Measurements from ENCODE around the gene HVCN1.
A peak's percentile ranks its signal among the peaks of the same experiment; 100 is the strongest.
"Not testable (repeated sequence)": the region's sequence is repeated elsewhere in the genome, so short reads cannot be mapped to it uniquely, and the experiment has no call there.

HVCN1 gene

GRCh38 chr12:110688446-110689280 is at the start of gene HVCN1:
TSS of gene HVCN1 (minus strand) at chr12:110689115. CDS start at chr12:110683245, 5,870 bp downstream.
- peak; percentile 21 for DNase-seq (ENCODE audit: low read depth, low spot score)

GRCh38 chr12:110737532-110737931 is 48.6 kb upstream of the HVCN1 start:
- no peak for DNase-seq (ENCODE audit: low read depth, low spot score)

GRCh38 chr12:110737016-110737415 is 48.1 kb upstream of the HVCN1 start:
- not testable (repeated sequence) for DNase-seq (ENCODE audit: low read depth, low spot score)

- DNase-seq (ENCODE audit: low read depth, low spot score) = no peak
These were observed 45.0 kb upstream of the HVCN1 start for GRCh38 chr12:110733900-110734299.

- DNase-seq (ENCODE audit: low read depth, low spot score) = no peak
These were observed 44.3 kb upstream of the HVCN1 start for GRCh38 chr12:110733089-110733715.

- DNase-seq (ENCODE audit: low read depth, low spot score) = no peak
These were observed 43.7 kb upstream of the HVCN1 start for GRCh38 chr12:110732572-110732971.

GRCh38 chr12:110731479-110731878 is 42.6 kb upstream of the HVCN1 start:
- DNase-seq (ENCODE audit: low read depth, low spot score) = no peak

- DNase-seq (ENCODE audit: low read depth, low spot score) = no peak
These were observed 39.7 kb upstream of the HVCN1 start for GRCh38 chr12:110728628-110729027.

GRCh38 chr12:110726708-110727369 is 37.9 kb upstream of the HVCN1 start:
- peak; percentile 16 for DNase-seq (ENCODE audit: low read depth, low spot score)

- DNase-seq (ENCODE audit: low read depth, low spot score) = no peak
These were observed 37.1 kb upstream of the HVCN1 start for GRCh38 chr12:110726028-110726427.

GRCh38 chr12:110725267-110725666 is 36.4 kb upstream of the HVCN1 start:
- DNase-seq (ENCODE audit: low read depth, low spot score) = no peak

- not testable (repeated sequence) for DNase-seq (ENCODE audit: low read depth, low spot score)
These were observed 34.0 kb upstream of the HVCN1 start for GRCh38 chr12:110722892-110723291.

- DNase-seq (ENCODE audit: low read depth, low spot score) = no peak
These were observed 32.7 kb upstream of the HVCN1 start for GRCh38 chr12:110721570-110721969.

- no peak for DNase-seq (ENCODE audit: low read depth, low spot score)
These were observed 31.6 kb upstream of the HVCN1 start for GRCh38 chr12:110720516-110720915.

GRCh38 chr12:110718222-110718908 is 29.4 kb upstream of the HVCN1 start:
- DNase-seq (ENCODE audit: low read depth, low spot score) = no peak

- no peak for DNase-seq (ENCODE audit: low read depth, low spot score)
These were observed 28.1 kb upstream of the HVCN1 start for GRCh38 chr12:110717037-110717436.

GRCh38 chr12:110708917-110709316 is 20.0 kb upstream of the HVCN1 start:
- DNase-seq (ENCODE audit: low read depth, low spot score) = no peak

- DNase-seq (ENCODE audit: low read depth, low spot score) = no peak
These were observed 16.4 kb upstream of the HVCN1 start for GRCh38 chr12:110705309-110705708.

- DNase-seq (ENCODE audit: low read depth, low spot score) = peak; percentile 34
These were observed 15.8 kb upstream of the HVCN1 start for GRCh38 chr12:110704750-110705149.

- DNase-seq (ENCODE audit: low read depth, low spot score) = no peak
These were observed 15.3 kb upstream of the HVCN1 start for GRCh38 chr12:110704231-110704630.

GRCh38 chr12:110702081-110702480 is 13.2 kb upstream of the HVCN1 start:
- DNase-seq (ENCODE audit: low read depth, low spot score) = no peak
